ENCODE measurements around the gene SLC24A1. TPM values are rescaled to one million over a fixed set of nuclear protein-coding genes. Genes with fewer than 3 reads are reported as not detected.

Gene SLC24A1
- total RNA-seq, 3 donors from 2014 or later = 9.5 to 12.3 (median 10.7) TPM

DNA sequence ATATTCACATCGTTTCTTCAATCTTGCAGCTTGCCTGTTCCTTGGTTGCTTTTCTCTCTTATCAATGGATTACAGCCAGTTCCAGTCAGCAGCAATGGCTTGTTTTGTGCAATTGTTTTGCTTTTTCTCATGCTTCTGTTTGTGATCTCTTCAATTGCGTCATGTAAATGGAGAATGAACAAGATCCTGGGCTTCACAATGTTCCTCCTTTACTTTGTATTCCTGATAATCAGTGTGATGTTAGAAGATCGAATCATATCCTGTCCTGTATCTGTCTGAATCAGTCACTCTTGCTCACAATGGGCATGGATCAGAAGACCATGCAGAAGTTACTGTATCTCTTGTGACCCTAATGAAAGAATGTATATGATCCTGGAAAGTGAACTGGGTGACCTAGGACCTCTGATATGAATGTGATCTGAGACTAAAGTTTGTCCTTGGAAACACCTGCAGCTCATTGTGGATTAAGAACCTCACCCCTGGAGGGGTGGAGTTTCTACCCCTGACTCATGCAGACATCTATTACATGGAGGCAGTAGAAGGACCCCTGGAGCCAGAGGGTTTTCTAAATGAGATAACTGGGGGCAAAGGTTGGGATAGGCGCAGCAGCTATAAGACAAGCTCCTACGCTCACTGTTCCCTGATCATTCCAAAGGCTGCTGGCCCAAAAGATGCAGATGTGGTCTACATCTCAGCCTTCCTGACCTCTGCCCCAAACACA, 32.2 kb downstream of the SLC24A1 start:
- Histone ChIP-seq H3K27ac (no peak overlapping the region), H3K4me3 (no peak overlapping the region), H3K4me1 (peaks cover 0 to 4% of the 10 kb centered on the region in 2 donors), H3K36me3 (no peaks in the 10 kb centered on the region), H3K9me3 (no peaks in the 10 kb centered on the region), H3K27me3 (no peaks in the 10 kb centered on the region)
- intact Hi-C loops (cut with DNase I; ENCODE audit: low total_unique reads) = no loop called here
- no peak for DNase-seq (ENCODE audit: low spot score in 2 of 2)
- TF ChIP-seq CTCF (IDR thresholded peaks at IDR 0.05) = no peak
- TF ChIP-seq POLR2A (IDR thresholded peaks at IDR 0.05) = no peak
- TF ChIP-seq POLR2AphosphoS5 (IDR thresholded peaks at IDR 0.05) = no peak

DNA sequence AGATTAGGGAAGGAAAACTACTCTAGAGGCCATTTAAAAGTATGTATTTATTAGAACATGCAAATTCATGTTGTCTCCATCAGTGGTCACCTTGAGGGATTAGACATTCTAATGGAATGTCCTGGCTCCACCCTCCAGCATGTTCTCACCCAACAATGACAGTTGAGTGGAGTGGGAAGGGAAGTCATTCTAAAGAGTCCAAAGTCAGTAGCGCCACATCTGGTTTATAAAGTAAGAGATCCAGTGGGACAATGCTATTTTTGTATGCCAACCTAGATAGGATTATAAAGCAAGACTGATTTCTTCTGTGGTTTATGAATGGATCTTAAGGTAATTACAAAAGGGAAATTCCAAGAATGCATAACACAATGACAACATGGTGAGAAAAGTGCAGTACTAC, 33.3 kb downstream of the SLC24A1 start:
- H3K4me3 ChIP-seq = no peak overlapping the region
- H3K4me1 ChIP-seq = peaks cover 0 to 4% of the 10 kb centered on the region in 2 donors
- intact Hi-C loops (cut with DNase I; ENCODE audit: low total_unique reads) = no loop called here
- TF ChIP-seq POLR2A (IDR thresholded peaks at IDR 0.05) = no peak
- TF ChIP-seq CTCF (IDR thresholded peaks at IDR 0.05) = no peak
- no peak for TF ChIP-seq POLR2AphosphoS5 (IDR thresholded peaks at IDR 0.05)
- H3K36me3 ChIP-seq = no peaks in the 10 kb centered on the region
- no peaks in the 10 kb centered on the region for H3K9me3 ChIP-seq
- no peak overlapping the region for H3K27ac ChIP-seq
- no peak for DNase-seq (ENCODE audit: low spot score in 2 of 2)
- H3K27me3 ChIP-seq = no peaks in the 10 kb centered on the region

DNA sequence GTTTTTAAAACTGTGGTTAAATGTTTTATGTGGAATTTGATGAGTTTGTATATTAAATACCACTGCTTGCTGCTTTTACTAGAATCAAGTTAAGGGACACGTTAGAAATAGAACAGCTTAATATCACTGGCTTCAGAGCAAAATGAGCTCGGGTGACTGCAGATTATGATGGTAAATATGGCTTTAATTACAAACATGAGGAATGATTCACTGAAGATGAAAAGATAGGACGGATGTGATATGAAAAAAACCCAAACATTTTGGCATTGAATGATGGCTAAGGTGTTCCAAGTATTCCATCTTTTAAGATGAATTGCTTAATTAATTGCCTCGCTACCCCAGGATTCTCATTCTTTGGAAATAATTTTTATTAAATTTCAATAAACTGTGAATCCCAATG, 33.7 kb downstream of the SLC24A1 start:
- no peak for TF ChIP-seq POLR2AphosphoS5 (IDR thresholded peaks at IDR 0.05)
- no peak for TF ChIP-seq CTCF (IDR thresholded peaks at IDR 0.05)
- TF ChIP-seq POLR2A (IDR thresholded peaks at IDR 0.05) = no peak
- H3K27me3 ChIP-seq = no peaks in the 10 kb centered on the region
- H3K4me3 ChIP-seq = no peak overlapping the region
- H3K4me1 ChIP-seq = peaks cover 0 to 4% of the 10 kb centered on the region in 2 donors
- no peaks in the 10 kb centered on the region for H3K9me3 ChIP-seq
- H3K27ac ChIP-seq = no peak overlapping the region
- intact Hi-C loops (cut with DNase I; ENCODE audit: low total_unique reads) = no loop called here
- no peak for DNase-seq (ENCODE audit: low spot score in 2 of 2)
- peaks cover 3% of the 10 kb centered on the region for H3K36me3 ChIP-seq

GRCh38 chr15:65659502-65660052, 37.8 kb downstream of the SLC24A1 start:
- Histone ChIP-seq H3K9me3 (no peaks in the 10 kb centered on the region), H3K27ac (no peak overlapping the region), H3K4me3 (no peak overlapping the region), H3K36me3 (peaks cover 8% of the 10 kb centered on the region), H3K4me1 (no peaks in the 10 kb centered on the region), H3K27me3 (no peaks in the 10 kb centered on the region)
- intact Hi-C loops (cut with DNase I; ENCODE audit: low total_unique reads) = no loop called here
- TF ChIP-seq POLR2AphosphoS5 (IDR thresholded peaks at IDR 0.05) = no peak
- no peak for TF ChIP-seq CTCF (IDR thresholded peaks at IDR 0.05)
- TF ChIP-seq POLR2A (IDR thresholded peaks at IDR 0.05) = no peak
- DNase-seq (ENCODE audit: low spot score in 2 of 2) = no peak

DNA sequence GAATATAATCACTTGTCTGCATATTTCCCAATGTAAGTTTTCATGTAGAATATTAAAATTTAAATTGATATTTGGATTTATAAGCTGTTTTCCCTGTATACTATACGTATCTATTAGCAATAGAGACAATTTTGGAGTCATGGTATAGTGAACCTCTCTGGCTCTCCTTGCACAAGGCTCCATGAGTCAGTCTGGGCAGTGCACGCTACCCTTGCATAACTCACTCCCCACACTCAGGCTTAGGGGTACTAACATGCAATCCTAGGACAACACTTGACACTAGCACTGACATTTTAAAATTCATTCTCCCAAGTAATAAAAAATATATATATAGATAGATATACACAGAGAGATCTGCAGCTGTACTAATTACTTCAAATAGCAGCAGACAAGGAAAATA, 39.2 kb downstream of the SLC24A1 start:
- Histone ChIP-seq H3K27ac (no peak overlapping the region), H3K4me1 (no peaks in the 10 kb centered on the region), H3K4me3 (no peak overlapping the region), H3K36me3 (peaks cover 15% of the 10 kb centered on the region), H3K9me3 (no peaks in the 10 kb centered on the region), H3K27me3 (no peaks in the 10 kb centered on the region)
- intact Hi-C loops (cut with DNase I; ENCODE audit: low total_unique reads) = no loop called here
- DNase-seq (ENCODE audit: low spot score in 2 of 2) = no peak
- TF ChIP-seq CTCF (IDR thresholded peaks at IDR 0.05) = no peak
- no peak for TF ChIP-seq POLR2AphosphoS5 (IDR thresholded peaks at IDR 0.05)
- no peak for TF ChIP-seq POLR2A (IDR thresholded peaks at IDR 0.05)

All from breast epithelium (tissue), 4 donors.